Heart right ventricle (tissue), 12 donors: ENCODE results near the gene CISD1. TPM values are rescaled to one million over a fixed set of nuclear protein-coding genes. Genes with fewer than 3 reads are reported as not detected.

Source experiments
- polyA plus RNA-seq, 2 donors: library from polyadenylated mRNA; stranded (reverse); fragments of 200-250 nt; gene quantifications; one replicate each; pipeline ENCODE4 v1.2.3, GENCODE V29; 2013
- total RNA-seq, 10 donors: library from RNA; stranded (reverse); fragmentation: NEBNext Ultra II Directional in 3 of 10; extraction: Animal tissue kit (Norgen Biotek cat#: 25700) in 3 of 10; gene quantifications; one replicate each; pipeline versions ENCODE4 v1.2.1 to v1.2.4, GENCODE V29; 2021 to 2023
- donor health status: ischemic (EF 13 %, LVEDD 7.1; RV severe dilation, severe dysfunction).
- donor health status: healthy with polysubstance abuse.
- donor health status: DM: no; HTN: yes; CAD: no.
- donor health status: DM: no; HTN: no; CAD: no.
- donor health status: ischemic (EF 25% LVEDD 6.9; RV normal size, moderate dysfunction).
- donor health status: ischemic (EF 25% LVEDD 5.7; RV mildly dilated, moderate dysfunction).
- donor health status: healthy.
- donor health status: nonischemic (EF 11% LVEDD 7.7; RV severe dilation, severe dysfunction).
- donor health status: DM: yes; HTN: yes; CAD: no.
- donor health status: PGD.
- donor health status: ischemic (EF 29% LVEDD 5.4; RV normal size, mild dysfunction).
- donor health status: nonischemic (EF 23%, LVEDD 6.1; RV moderate dilation, normal function).

The CISD1 gene
- total and polyA plus RNA-seq, 12 donors = 34.4 to 204 (median 173) TPM

Other genes starting within 250 kb of the CISD1 start
- gene IPMK, start 1.3 kb upstream of the CISD1 start, total RNA-seq = 1 to 10 TPM; 1.8 to 5.0 (median 2.6) TPM
- gene IPMK, start 1.3 kb upstream of the CISD1 start, polyA plus RNA-seq = 1 to 10 TPM in 1 of 2 donors, under 1 TPM in 1; 0.93 to 1.3 TPM
- 10 to 100 TPM; 42.6 to 71.0 (median 62.0) TPM for gene UBE2D1, start 65.8 kb downstream of the CISD1 start, total RNA-seq
- 10 to 100 TPM; 12.2 to 37.3 TPM for gene UBE2D1, start 65.8 kb downstream of the CISD1 start, polyA plus RNA-seq
- gene TFAM, start 116.2 kb downstream of the CISD1 start, total RNA-seq = 10 to 100 TPM; 23.7 to 36.5 (median 31.5) TPM
- gene TFAM, start 116.2 kb downstream of the CISD1 start, polyA plus RNA-seq = 1 to 10 TPM; 3.8 to 9.0 TPM
- 1 to 10 TPM; 3.3 to 9.2 (median 5.4) TPM for gene BICC1, start 243.7 kb downstream of the CISD1 start, total RNA-seq
- gene BICC1, start 243.7 kb downstream of the CISD1 start, polyA plus RNA-seq = 1 to 10 TPM; 1.6 to 3.8 TPM